ENCODE data around the gene ABCC1. TPM values are rescaled to one million over a fixed set of nuclear protein-coding genes. Genes with fewer than 3 reads are reported as not detected.

ABCC1 gene
- polyA plus RNA-seq, 1 donor from 2014 or later = 5.8 TPM

DNA sequence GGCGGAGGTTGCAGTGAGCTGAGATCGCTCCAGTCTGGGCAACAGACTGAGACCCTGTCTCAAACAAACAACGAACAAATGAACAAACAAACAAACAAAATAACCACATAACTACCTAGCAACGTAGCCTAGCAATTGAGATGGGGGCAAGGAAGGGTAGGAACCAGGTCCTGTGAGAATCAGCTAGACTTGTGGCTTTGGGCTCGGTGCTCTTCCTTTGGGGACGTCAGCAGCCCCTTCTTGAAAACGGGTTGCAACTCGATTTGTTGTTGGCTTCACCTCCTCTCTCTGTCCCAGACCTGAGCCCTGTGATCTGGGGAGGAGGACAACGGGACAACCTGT, 72.2 kb downstream of the ABCC1 start:
- peaks cover 4% of the 10 kb centered on the region for H3K36me3 Mint-ChIP-seq
- H3K27ac Mint-ChIP-seq = no peak overlapping the region
- no peaks in the 10 kb centered on the region for H3K27me3 Mint-ChIP-seq
- H3K4me1 Mint-ChIP-seq = peaks cover 20 to 38% (median 27%) of the 10 kb centered on the region in 3 donors
- no peaks in the 10 kb centered on the region for H3K9me3 Mint-ChIP-seq
- H3K4me3 Mint-ChIP-seq = peak overlapping the region in 1 of 4 donors; percentile 12

DNA sequence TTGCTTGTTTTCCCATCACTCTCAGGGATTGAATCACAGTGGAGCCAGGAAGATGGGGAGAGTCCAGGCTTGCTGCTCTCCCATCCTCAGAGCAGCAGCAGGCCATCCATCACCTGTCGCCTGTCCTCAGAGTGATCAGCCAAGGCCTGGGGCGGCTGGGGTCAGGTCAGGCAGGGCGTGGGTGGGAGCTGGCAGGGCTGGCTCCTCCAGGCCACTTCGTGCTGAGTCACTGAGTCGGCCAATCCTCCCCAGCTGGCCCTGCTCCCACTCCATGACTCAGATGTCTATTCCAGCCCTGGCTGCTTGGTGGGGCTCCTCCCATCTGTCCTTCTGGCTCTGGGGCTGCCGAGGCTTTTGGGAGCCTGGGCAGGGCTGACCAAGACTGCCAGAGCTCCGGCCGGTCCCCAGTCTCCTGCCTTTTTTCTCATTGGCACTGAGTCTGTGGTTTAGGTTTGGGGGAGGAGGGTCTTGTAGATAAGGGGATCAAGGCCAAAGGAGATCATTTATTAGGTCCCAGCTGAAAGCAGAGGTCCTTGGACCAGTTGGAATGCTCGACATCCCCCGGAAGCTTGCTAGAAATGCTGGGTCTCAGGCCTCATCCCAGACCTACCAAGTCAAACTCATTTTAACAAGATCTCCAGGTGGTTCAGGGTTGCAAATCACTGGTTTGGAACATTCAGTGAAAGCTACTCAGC, 72.7 kb downstream of the ABCC1 start:
- Mint-ChIP-seq H3K4me1 (peaks cover 20 to 38% (median 27%) of the 10 kb centered on the region in 3 donors), H3K27me3 (no peaks in the 10 kb centered on the region), H3K36me3 (peaks cover 4% of the 10 kb centered on the region), H3K4me3 (peak overlapping the region in 1 of 4 donors; percentile 57), H3K9me3 (no peaks in the 10 kb centered on the region), H3K27ac (peak overlapping the region in 1 of 3 donors; percentile 76)

DNA sequence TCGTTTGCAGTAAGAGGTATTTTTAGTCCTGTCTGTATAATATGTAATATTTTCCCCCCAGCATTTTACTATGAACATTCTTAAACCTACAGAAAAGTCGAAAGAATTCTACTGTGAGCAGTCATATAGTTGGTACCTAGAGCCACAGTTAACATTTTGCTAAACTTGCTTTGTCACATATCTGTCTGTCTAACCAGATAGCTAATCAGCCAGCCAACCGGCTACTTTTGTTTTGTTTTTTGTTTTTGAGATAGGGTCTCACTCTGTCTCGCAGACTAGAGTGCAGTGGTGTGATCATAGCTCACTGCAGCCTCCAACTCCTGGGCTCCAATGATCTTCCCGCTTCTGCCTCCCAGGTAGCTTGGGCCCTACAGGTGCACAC, 73.3 kb downstream of the ABCC1 start:
- H3K4me3 Mint-ChIP-seq = peak overlapping the region in 1 of 4 donors; percentile 57
- H3K4me1 Mint-ChIP-seq = peaks cover 20 to 38% (median 27%) of the 10 kb centered on the region in 3 donors
- peaks cover 4% of the 10 kb centered on the region for H3K36me3 Mint-ChIP-seq
- peak overlapping the region in 1 of 3 donors; percentile 76 for H3K27ac Mint-ChIP-seq
- H3K27me3 Mint-ChIP-seq = no peaks in the 10 kb centered on the region
- H3K9me3 Mint-ChIP-seq = no peaks in the 10 kb centered on the region

DNA sequence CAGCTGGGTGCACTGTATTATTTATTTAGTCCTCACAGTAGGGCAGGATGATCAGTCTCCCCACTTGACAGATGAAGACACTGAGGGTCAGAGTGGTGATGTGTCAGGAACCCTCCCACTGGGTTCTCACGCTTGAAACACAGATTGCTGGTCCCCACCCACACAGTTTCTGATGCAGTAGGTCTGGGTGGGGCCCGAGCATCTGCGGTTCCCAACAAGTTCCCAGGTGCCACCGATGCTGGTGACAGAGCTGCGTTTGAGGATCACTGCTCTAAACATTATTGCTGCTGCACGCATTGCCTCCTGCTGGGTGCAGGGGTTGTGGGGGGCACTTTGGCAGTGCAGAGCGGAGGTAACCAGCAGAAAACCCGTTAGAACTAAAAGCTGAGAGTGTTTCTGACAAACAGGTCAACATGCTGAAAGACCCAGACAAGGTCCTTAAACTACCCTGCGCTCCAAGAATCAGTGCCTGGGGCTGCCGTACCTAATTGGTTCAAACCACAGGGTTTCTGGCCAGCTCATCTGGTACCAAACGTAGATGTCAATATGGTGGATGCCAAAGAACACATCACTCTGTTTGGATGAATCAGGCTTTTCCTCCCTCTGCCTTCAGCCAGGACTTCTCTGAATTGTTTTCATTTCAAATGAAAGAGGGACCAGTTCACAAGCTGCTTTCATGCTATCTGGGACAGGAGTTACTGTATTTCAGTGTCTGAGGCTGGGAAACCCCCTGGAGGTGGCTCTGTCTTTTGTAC, 76.0 kb downstream of the ABCC1 start:
- no peaks in the 10 kb centered on the region for H3K9me3 Mint-ChIP-seq
- H3K36me3 Mint-ChIP-seq = peaks cover 5% of the 10 kb centered on the region
- H3K27ac Mint-ChIP-seq = peak overlapping the region; percentile 33 to 78 (median 40)
- H3K27me3 Mint-ChIP-seq = no peaks in the 10 kb centered on the region
- peaks cover 19 to 34% (median 27%) of the 10 kb centered on the region in 3 donors for H3K4me1 Mint-ChIP-seq
- peak overlapping the region in 2 of 4 donors; percentile 27 to 69 for H3K4me3 Mint-ChIP-seq

DNA sequence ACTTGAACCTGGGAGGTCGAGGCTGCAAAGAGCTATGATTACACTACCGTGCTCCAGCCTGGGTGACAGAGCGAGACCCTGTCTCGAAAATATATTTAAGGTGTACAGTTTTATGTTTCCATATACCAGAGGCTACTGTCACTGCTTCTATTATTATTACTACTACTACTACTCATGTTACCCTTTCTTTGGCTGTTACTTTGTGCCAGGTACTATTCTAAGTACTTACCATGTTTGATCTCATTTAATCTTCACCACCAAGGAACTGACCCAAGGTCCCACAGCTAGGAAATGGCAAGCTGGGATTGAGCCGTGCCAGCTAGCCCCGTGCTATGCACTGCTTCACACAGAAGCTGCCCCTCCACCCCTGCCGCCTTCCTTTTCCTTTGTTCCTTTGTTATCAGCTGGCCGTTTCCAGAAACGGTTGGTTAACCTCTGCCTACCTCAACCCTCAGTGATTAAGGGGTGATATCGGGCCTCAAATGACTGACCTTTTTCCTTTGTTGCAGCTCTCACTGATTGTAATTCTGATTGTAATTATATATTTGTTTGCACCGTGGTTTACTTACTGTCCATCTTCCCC, 78.4 kb downstream of the ABCC1 start:
- H3K9me3 Mint-ChIP-seq = no peaks in the 10 kb centered on the region
- H3K36me3 Mint-ChIP-seq = peaks cover 7% of the 10 kb centered on the region
- peak overlapping the region in 1 of 3 donors; percentile 46 for H3K27ac Mint-ChIP-seq
- no peak overlapping the region for H3K4me3 Mint-ChIP-seq
- H3K27me3 Mint-ChIP-seq = no peaks in the 10 kb centered on the region
- peaks cover 18 to 22% (median 19%) of the 10 kb centered on the region in 3 donors for H3K4me1 Mint-ChIP-seq

DNA sequence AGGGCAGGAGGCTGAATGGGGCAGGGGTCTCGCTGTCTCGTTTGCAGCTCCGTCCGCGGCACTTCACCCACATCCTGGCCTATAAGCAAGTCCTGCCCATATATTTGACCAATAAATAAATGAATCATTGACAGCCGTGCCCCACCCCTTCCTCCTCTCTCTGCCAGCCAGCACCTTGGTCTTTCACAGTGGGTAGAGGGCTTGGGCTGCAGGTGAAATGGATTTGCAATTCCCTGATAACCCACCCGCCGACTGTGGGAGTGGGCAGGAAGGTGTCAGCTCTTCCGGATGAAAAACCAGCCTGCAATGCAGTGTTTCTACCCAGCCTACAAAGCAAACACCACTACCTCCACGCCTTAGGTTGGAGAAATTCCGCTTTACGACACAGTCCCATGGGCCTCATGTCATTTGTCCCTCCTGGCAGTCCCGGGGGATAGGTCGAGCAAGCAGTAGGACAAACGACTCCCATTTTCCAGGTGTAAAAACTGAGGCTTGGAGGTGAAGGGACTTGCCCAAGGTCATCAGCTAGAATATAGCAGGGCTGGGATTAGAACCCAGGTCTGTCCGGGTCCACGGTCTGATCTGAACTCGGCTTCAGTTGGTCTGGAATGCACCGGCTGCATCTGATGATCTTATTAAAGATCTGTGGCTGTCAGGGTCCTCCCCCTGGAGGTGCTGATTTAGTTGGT, 79.0 kb downstream of the ABCC1 start:
- H3K27me3 Mint-ChIP-seq = no peaks in the 10 kb centered on the region
- peaks cover 7% of the 10 kb centered on the region for H3K36me3 Mint-ChIP-seq
- no peak overlapping the region for H3K27ac Mint-ChIP-seq
- H3K9me3 Mint-ChIP-seq = no peaks in the 10 kb centered on the region
- H3K4me1 Mint-ChIP-seq = peaks cover 19 to 26% (median 25%) of the 10 kb centered on the region in 3 donors
- H3K4me3 Mint-ChIP-seq = no peak overlapping the region

DNA sequence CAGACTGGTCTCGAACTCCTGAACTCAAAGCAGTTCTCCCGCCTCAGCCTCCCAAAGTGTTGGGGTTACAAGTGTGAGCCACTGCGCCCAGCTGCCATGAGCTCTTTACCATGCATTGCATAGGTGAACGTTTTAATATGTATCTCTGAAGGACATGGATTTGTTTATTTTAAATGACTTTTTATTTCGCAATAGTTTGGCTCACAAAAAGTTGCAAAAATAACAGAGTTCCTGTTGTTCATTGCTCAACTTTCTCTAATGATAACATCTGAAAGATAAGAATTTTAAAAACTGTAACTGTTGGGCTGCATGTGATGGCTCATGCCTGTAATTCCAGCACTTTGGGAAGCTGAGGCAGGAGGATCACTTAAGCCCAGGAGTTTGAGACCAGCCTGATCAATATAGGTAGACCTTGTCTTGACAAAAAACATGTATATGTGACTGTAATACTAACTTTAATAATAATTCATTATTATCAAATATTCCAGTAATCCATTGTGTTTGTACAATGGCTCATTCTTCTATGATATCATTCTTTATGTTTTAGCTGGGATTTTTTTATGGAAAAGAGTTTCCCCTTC, 80.1 kb downstream of the ABCC1 start:
- no peaks in the 10 kb centered on the region for H3K9me3 Mint-ChIP-seq
- no peaks in the 10 kb centered on the region for H3K27me3 Mint-ChIP-seq
- peak overlapping the region in 2 of 3 donors; percentile 4 to 46 for H3K27ac Mint-ChIP-seq
- peaks cover 21 to 25% (median 24%) of the 10 kb centered on the region in 3 donors for H3K4me1 Mint-ChIP-seq
- H3K4me3 Mint-ChIP-seq = no peak overlapping the region
- peaks cover 7% of the 10 kb centered on the region for H3K36me3 Mint-ChIP-seq

DNA sequence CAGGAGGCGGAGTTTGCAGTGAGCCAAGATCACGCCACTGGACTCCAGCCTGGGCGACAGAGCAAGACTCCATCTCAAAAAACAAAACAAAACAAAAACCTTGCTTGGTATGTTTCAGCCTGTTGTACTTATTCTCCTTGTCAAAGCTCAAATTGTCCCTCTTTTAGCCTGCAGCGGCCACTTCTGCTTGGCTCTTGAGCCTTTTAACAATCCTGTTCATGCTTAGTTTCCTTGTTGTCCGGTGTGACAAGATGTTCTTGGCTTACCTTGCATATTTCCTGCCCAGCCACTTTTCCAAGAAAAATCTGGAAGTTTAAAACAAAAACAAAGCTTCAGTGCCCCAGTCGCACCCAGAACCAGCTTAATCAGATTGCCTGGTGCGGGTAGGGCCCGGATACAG, 81.0 kb downstream of the ABCC1 start:
- Mint-ChIP-seq H3K36me3 (peaks cover 7% of the 10 kb centered on the region), H3K4me1 (peaks cover 12 to 16% (median 16%) of the 10 kb centered on the region in 3 donors), H3K4me3 (no peak overlapping the region), H3K27ac (no peak overlapping the region), H3K9me3 (no peaks in the 10 kb centered on the region), H3K27me3 (no peaks in the 10 kb centered on the region)

DNA sequence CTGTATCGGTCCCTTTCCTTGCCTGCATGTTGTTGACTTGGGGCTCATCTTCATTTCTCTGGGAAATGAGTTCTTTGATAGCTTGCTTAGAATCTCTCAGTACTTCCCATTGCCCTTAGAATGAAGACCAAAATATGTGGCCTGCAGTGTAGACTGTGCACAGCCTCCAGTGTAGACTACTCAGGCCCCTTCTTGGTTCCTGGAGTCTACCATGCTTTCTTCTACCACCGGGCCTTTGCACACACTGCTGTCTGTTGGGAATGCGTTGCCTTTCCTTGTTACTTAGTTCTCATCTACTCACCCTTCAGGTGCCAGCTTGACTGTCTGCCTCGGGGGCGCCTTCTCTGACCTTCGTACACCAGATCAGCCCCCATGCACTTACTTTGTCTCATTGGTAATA, 82.0 kb downstream of the ABCC1 start:
- peak overlapping the region in 2 of 3 donors; percentile 47 to 50 for H3K27ac Mint-ChIP-seq
- peaks cover 7% of the 10 kb centered on the region for H3K36me3 Mint-ChIP-seq
- no peak overlapping the region for H3K4me3 Mint-ChIP-seq
- H3K4me1 Mint-ChIP-seq = peaks cover 10 to 14% (median 14%) of the 10 kb centered on the region in 3 donors
- H3K27me3 Mint-ChIP-seq = no peaks in the 10 kb centered on the region
- no peaks in the 10 kb centered on the region for H3K9me3 Mint-ChIP-seq

DNA sequence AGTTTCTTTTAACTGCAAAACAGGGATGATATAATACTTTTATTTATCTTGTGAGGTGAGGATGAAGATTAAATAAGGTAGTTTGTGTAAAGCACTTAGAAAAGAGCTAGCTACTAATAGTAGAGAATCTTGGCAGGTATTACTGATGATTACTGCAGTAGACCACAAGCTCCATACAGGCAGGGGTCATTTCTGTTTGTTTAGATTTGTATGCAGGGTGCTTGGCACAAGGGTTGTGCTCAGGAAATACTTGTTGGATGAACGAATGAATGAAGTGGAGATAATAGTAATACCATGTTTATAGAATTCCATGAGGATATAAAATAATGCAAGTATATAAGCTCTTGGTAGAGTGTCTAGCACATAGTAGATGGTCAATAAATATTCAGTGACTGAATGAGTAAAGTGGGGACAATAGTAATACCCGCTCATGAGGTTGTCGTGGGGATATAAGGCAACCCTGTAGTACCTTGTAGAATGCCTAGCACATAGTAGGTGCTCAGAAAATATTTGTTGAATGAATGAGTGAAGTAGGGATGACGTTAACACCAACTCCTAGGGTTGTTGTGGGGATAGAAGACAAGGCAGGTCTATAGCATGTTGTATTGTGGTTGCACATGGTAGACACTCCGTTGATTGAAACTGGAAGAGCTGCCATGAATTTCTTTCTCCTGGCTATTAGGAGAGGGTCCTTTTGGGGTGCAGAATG, 83.0 kb downstream of the ABCC1 start:
- Mint-ChIP-seq H3K36me3 (peaks cover 7% of the 10 kb centered on the region), H3K9me3 (no peaks in the 10 kb centered on the region), H3K27me3 (no peaks in the 10 kb centered on the region), H3K4me3 (peak overlapping the region in 1 of 4 donors; percentile 41), H3K27ac (peak overlapping the region in 1 of 3 donors; percentile 27), H3K4me1 (peaks cover 10 to 14% (median 14%) of the 10 kb centered on the region in 3 donors)

DNA sequence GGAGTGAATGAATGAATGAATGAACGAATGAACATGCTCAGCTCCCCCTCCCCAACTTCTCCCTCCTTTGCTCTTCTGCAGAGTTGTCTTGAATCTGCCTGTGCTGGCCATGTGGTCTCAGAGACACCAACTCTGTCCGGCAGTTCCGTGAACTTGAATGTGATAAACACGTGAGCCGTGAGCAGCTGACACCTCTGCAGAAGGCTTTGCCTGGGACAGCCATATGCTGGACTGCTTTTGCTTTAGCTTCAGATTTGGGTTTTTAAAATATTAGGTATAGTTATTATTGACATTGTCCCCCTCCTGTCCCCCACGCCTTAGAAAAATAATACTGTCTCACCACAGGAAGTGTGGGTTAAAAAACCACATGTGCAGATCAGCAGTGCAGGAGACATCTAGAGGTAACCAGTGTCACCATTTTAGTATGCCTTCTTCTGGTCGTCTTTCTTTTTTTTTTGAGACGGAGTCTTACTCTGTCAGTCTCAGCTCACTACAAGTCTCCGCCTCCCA, 83.8 kb downstream of the ABCC1 start:
- Mint-ChIP-seq H3K9me3 (no peaks in the 10 kb centered on the region), H3K4me1 (peaks cover 10 to 16% (median 14%) of the 10 kb centered on the region in 3 donors), H3K36me3 (peaks cover 4% of the 10 kb centered on the region), H3K27ac (peak overlapping the region; percentile 54 to 67 (median 63)), H3K4me3 (no peak overlapping the region), H3K27me3 (no peaks in the 10 kb centered on the region)

DNA sequence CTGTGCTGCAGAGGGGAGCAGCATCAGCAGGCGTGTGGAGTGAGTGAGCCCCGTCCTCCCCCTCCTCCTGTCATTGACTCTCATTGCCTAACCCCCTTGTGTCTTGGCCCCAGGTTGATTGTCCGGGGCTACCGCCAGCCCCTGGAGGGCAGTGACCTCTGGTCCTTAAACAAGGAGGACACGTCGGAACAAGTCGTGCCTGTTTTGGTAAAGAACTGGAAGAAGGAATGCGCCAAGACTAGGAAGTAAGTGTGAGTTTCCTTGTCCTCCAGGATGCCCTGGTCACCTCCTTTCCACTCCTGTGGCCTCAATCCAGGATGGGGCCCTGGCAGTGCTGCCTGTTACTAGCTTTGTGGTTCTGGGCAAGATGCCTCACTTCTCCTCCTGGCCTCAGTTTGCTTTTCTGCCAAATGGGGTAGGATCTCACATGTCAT, 87.0 kb downstream of the ABCC1 start:
- H3K4me3 Mint-ChIP-seq = no peak overlapping the region
- no peaks in the 10 kb centered on the region for H3K27me3 Mint-ChIP-seq
- peaks cover 9% of the 10 kb centered on the region for H3K36me3 Mint-ChIP-seq
- no peaks in the 10 kb centered on the region for H3K9me3 Mint-ChIP-seq
- peaks cover 21 to 29% (median 23%) of the 10 kb centered on the region in 3 donors for H3K4me1 Mint-ChIP-seq
- no peak overlapping the region for H3K27ac Mint-ChIP-seq

DNA sequence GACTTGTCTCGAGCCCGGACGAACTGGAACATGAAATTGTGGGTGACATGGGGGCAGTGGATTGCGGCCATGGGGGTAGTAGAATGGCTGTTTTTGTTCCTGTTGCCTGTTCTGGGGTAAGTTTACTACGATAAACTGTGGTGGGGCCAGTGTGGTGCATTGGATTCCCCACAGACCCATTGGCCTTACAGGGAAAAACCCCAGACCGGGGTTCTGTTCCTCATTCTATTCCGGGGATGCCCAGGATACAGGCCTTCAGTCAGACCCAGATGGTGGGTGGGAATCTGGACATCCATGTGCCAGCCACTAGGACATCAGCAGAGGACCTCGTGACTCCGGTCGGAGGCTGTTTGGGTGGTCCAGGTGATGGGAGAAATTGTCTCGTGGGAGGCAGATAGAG, 88.1 kb downstream of the ABCC1 start:
- H3K4me1 Mint-ChIP-seq = peaks cover 18 to 28% (median 22%) of the 10 kb centered on the region in 3 donors
- H3K27me3 Mint-ChIP-seq = no peaks in the 10 kb centered on the region
- no peak overlapping the region for H3K4me3 Mint-ChIP-seq
- no peak overlapping the region for H3K27ac Mint-ChIP-seq
- H3K36me3 Mint-ChIP-seq = peaks cover 7% of the 10 kb centered on the region
- H3K9me3 Mint-ChIP-seq = no peaks in the 10 kb centered on the region

DNA sequence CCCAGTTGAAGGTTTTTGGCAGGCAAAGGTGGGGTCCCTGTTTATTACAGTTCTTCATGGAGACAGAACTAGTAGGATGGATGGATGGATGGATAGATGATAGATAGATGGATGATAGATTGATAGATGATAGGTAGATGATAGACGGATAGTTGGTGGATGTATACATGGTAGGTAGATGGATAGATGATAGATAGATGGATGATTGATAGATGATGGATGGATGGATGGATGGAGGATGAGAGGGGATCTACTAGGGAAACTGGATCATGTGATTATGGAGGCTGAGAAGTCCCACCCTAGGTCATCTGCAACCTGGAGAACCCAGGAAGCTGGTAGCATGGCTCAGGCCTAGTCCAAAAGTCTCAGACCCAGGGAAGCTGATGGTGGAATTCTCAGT, 88.6 kb downstream of the ABCC1 start:
- Mint-ChIP-seq H3K4me1 (peaks cover 16 to 24% (median 17%) of the 10 kb centered on the region in 3 donors), H3K9me3 (no peaks in the 10 kb centered on the region), H3K27ac (no peak overlapping the region), H3K4me3 (no peak overlapping the region), H3K27me3 (no peaks in the 10 kb centered on the region), H3K36me3 (peaks cover 7% of the 10 kb centered on the region)
